Psoas muscle (tissue), 8 donors: Measurements from ENCODE around the gene ZNF385D. TPM values are rescaled to one million over a fixed set of nuclear protein-coding genes. Genes with fewer than 3 reads are reported as not detected.

ENCODE experiments used
- ATAC-seq, 4 donors: fragments of 200-7000 bp; cut with Tn5 transposase; one replicate each; pipeline ENCODE4 v1.9.1; 2020; ENCODE audit warnings: moderate library complexity in 3 of 4, mild to moderate bottlenecking in 2 of 4
- DNase-seq, 2 donors: peaks; one replicate each; pipeline ENCODE4 v3.0.0-alpha.2; 2020
- H3K27ac ChIP-seq: fragments of 200-600 bp; one replicate; pipeline ENCODE4 v1.8.0; 2022
- H3K27me3 ChIP-seq, 3 donors: fragments of 200-600 bp in 1 of 3; one replicate each; pipeline versions ENCODE4 v1.6.1 to v1.8.0; 2013 to 2022; ENCODE audit warnings: low read length in 2 of 3, mild to moderate bottlenecking in 2 of 3, moderate library complexity in 1 of 3; ENCODE audit not compliant: insufficient read depth in 3 of 3
- H3K36me3 ChIP-seq, 2 donors: fragments of 200-600 bp in 1 of 2; one replicate each; pipeline versions ENCODE4 v1.6.1 to v1.8.0; 2013 to 2022; ENCODE audit warnings: low read depth in 1 of 2, mild to moderate bottlenecking in 1 of 2, moderate library complexity in 1 of 2; ENCODE audit not compliant: insufficient read depth in 1 of 2
- H3K4me1 ChIP-seq: fragments of 200-600 bp; one replicate; pipeline ENCODE4 v1.8.0; 2022
- H3K4me3 ChIP-seq: fragments of 200-600 bp; one replicate; pipeline ENCODE4 v1.8.0; 2022; ENCODE audit warnings: mild to moderate bottlenecking
- H3K9me3 ChIP-seq: fragments of 200-600 bp; one replicate; pipeline ENCODE4 v1.8.0; 2022
- CTCF ChIP-seq: fragments of 200-600 bp; IDR thresholded peaks from one replicate; pipeline ENCODE4 v1.8.0; 2022; ENCODE audit warnings: antibody characterized with exemption
- WGBS, 3 donors: extraction: QIAGEN DNeasy Blood & Tissue Kit; methylation state at CpG; one replicate each; pipeline versions ENCODE4 v1.1.6 to v1.1.7; 2013; 5-methylcytosine and 5-hydroxymethylcytosine counted together
- intact Hi-C, 2 donors: fragments of 100-400 bp; cut with DNase I; formaldehyde crosslinking; loops; one replicate each; pipeline versions ENCODE4 v1.11.0 to v1.14.2; 2022
- polyA plus RNA-seq, 3 donors: library from polyadenylated mRNA; stranded (reverse); fragments of 200-250 nt; gene quantifications; one replicate each; pipeline ENCODE4 v1.2.3, GENCODE V29; 2013
- total RNA-seq, 4 donors: library from RNA; stranded (reverse); fragmentation: NEBNext Ultra II Directional in 2 of 4; extraction: Animal tissue kit (Norgen Biotek cat#: 25700) in 2 of 4; gene quantifications; one replicate each; pipeline versions ENCODE4 v1.2.1 to v1.2.4, GENCODE V29; 2021 to 2023
- donor health status: healthy with polysubstance abuse.
- donor health status: DM: no; HTN: no; CAD: no; lungs with moderate emphysema.
- donor health status: Bipolar disorder and iron deficiency.
- donor health status: healthy.
- donor health status: DM: yes; HTN: yes; CAD: no.
- donor health status: DM: no; HTN: no; CAD: no.
- donor health status: DM: no; HTN: no; CAD: no.
- donor health status: DM: yes; HTN: yes; CAD: no.

Gene ZNF385D
- total and polyA plus RNA-seq, 7 donors, result 0.55 to 8.7 (median 3.7) TPM

DNA sequence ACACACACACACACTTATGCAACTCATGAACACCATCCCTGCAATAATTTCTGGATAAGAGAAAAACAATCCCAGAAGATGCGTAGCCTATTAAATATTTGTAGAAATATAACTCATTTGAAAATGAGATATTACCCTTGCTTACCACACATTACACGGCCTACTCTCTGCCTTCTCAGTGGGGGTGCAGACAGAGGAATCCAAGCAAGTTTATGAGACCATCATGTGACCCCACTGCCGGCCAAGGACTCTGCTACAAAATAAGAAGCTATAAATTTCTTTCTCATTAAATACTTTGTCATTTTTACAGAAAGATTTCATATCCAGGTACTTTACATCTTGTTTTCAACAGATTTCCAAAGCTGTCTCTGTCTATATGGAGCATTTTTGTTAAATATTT lies 286.3 kb downstream of the ZNF385D start:
- Histone ChIP-seq H3K4me1 (no peaks in the 10 kb centered on the region), H3K9me3 (no peaks in the 10 kb centered on the region), H3K36me3 (no peaks in the 10 kb centered on the region), H3K4me3 (no peak overlapping the region), H3K27me3 (no peaks in the 10 kb centered on the region), H3K27ac (no peak overlapping the region)
- intact Hi-C loops, result no loop called here
- DNase-seq (no peak), ATAC-seq (no peak)
- WGBS, 3 donors, result 48 to 53% (median 51%) methylated on average over 3 of the region's 3 CpGs
- TF ChIP-seq CTCF, result no peak

DNA sequence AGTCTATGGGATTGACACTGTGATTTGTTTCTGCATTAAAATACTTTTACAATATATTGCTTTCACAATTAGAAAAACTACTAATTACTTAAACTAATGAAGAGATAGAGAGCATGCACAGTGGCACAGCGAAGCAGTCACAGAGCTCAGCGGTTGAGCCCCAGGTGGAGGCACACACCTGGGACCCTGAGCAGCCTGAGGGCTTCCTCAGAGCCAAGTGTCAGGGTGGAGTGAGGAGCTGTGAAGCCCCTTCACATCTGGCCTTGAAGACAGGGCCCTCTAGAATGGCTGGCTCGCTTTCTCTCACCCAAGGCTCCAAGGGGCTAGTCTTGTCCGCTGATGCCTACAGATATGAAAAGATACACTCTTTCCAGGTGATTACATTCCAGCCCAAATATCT lies 287.7 kb downstream of the ZNF385D start:
- H3K9me3 ChIP-seq, result no peaks in the 10 kb centered on the region
- no peak for ATAC-seq
- no peak overlapping the region for H3K4me3 ChIP-seq
- 96 to 98% (median 96%) methylated on average over 4 of the region's 4 CpGs for WGBS, 3 donors
- H3K4me1 ChIP-seq, result no peaks in the 10 kb centered on the region
- DNase-seq, result no peak
- H3K36me3 ChIP-seq, result no peaks in the 10 kb centered on the region
- TF ChIP-seq CTCF, result no peak
- intact Hi-C loops, result no loop called here
- H3K27me3 ChIP-seq, result no peaks in the 10 kb centered on the region
- H3K27ac ChIP-seq, result no peak overlapping the region

- H3K4me1 ChIP-seq, result no peaks in the 10 kb centered on the region
- no peak for ATAC-seq
- H3K9me3 ChIP-seq, result no peaks in the 10 kb centered on the region
- intact Hi-C loops, result no loop called here
- no peaks in the 10 kb centered on the region for H3K27me3 ChIP-seq
- no peaks in the 10 kb centered on the region for H3K36me3 ChIP-seq
- H3K27ac ChIP-seq, result no peak overlapping the region
- no peak for TF ChIP-seq CTCF
- DNase-seq, result no peak
- H3K4me3 ChIP-seq, result no peak overlapping the region
These were observed 288.9 kb downstream of the ZNF385D start for GRCh38 chr3:21462141-21462540.

DNA sequence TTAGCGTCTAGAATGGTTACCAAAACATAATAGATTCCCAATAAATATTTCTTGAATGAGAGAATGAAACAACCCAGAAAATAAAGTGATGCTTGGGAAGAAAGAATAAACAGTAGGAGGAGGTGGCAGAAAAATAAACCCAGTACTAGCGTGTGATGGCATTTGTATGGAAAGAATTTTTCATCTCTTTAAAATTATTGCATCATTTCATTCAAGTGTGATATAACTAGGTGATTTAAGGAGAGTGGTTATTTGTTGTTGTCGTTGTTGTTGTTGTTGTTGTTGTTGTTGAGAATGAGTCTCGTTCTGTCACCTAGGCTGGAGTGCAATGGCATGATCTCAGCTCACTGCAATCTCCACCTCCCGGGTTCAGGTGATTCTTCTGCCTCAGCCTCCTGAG lies 293.9 kb downstream of the ZNF385D start:
- no peak overlapping the region for H3K4me3 ChIP-seq
- no peaks in the 10 kb centered on the region for H3K9me3 ChIP-seq
- no peaks in the 10 kb centered on the region for H3K36me3 ChIP-seq
- ATAC-seq (no peak), DNase-seq (no peak)
- H3K27me3 ChIP-seq, result no peaks in the 10 kb centered on the region
- H3K4me1 ChIP-seq, result no peaks in the 10 kb centered on the region
- intact Hi-C loops, result no loop called here
- H3K27ac ChIP-seq, result no peak overlapping the region
- WGBS, 3 donors, result 89 to 94% (median 93%) methylated on average over 5 of the region's 5 CpGs
- TF ChIP-seq CTCF, result no peak

GRCh38 chr3:21449738-21450137 lies 301.3 kb downstream of the ZNF385D start:
- no peaks in the 10 kb centered on the region for H3K9me3 ChIP-seq
- H3K4me1 ChIP-seq, result no peaks in the 10 kb centered on the region
- H3K4me3 ChIP-seq, result no peak overlapping the region
- DNase-seq (no peak), ATAC-seq (no peak)
- no peak overlapping the region for H3K27ac ChIP-seq
- 15 to 39% (median 26%) methylated on average over 2 of the region's 2 CpGs for WGBS, 3 donors
- no peak for TF ChIP-seq CTCF
- H3K36me3 ChIP-seq, result no peaks in the 10 kb centered on the region
- intact Hi-C loops, result no loop called here
- H3K27me3 ChIP-seq, result no peaks in the 10 kb centered on the region
